Measurements from ENCODE around the gene ASIC2. TPM values are rescaled to one million over a fixed set of nuclear protein-coding genes. Genes with fewer than 3 reads are reported as not detected.
A peak's percentile ranks its signal among the peaks of the same experiment; 100 is the strongest.

ASIC2 gene
- total RNA-seq, 1 experiment from 2014 or later = 4.1 TPM

- ChIA-PET CTCF (no interaction called here), POLR2A (no interaction called here)
- Histone ChIP-seq H3K27me3 (ENCODE audit: control insufficient read depth, insufficient read depth, low read length) (no peaks in the 10 kb centered on the region), H3K9me3 (ENCODE audit: control insufficient read depth, insufficient read depth, low read depth, low read length) (no peaks in the 10 kb centered on the region), H3K36me3 (ENCODE audit: control insufficient read depth, insufficient read depth, low read length) (no peaks in the 10 kb centered on the region), H3K27ac (ENCODE audit: low read length) (peak overlapping the region; percentile 29; the same call in 1 of the 2 replicates), H3K4me3 (ENCODE audit: low read depth in 2 of 2, low read length in 2 of 2) (no peak overlapping the region), H3K4me1 (ENCODE audit: control insufficient read depth, insufficient read depth, low read length) (peaks cover 34% of the 10 kb centered on the region)
- ATAC-seq (no peak), DNase-seq (ENCODE audit: low read depth, low spot score) (no peak)
- TF ChIP-seq TCF7L2 (IDR thresholded peaks at IDR 0.05; ENCODE audit: low read depth, low read length) = peak; percentile 67
- no peak for TF ChIP-seq REST (IDR thresholded peaks at IDR 0.05; ENCODE audit: insufficient read depth in 1 of 2, low read depth in 2 of 2, low read length in 1 of 2)
- no TSS peak for BruUV-seq (replicated peaks)
- in situ Hi-C loops (cut with HindIII; ENCODE audit: low pct_unique_long_range_greater_than_20kb, low sequenced_read_pairs) (no loop called here), intact Hi-C loops (cut with micrococcal nuclease; ENCODE audit: unreplicated experiment) (loop anchor here (10.0 kb wide), 1 partner anchor 63 kb away; no protein-coding TSS in a partner anchor)
These were observed 15.5 kb downstream of the ASIC2 start for GRCh38 chr17:33277436-33278100.

GRCh38 chr17:33273743-33274410 is 19.2 kb downstream of the ASIC2 start:
- peaks cover 7% of the 10 kb centered on the region; the same call in 1 of the 2 replicates for H3K4me1 ChIP-seq (ENCODE audit: control insufficient read depth, insufficient read depth, low read length)
- ATAC-seq (no peak), DNase-seq (ENCODE audit: low read depth, low spot score) (no peak)
- H3K27me3 ChIP-seq (ENCODE audit: control insufficient read depth, insufficient read depth, low read length) = no peaks in the 10 kb centered on the region
- intact Hi-C loops (cut with micrococcal nuclease; ENCODE audit: unreplicated experiment) = loop anchor here (10.0 kb wide), 1 partner anchor 59 kb away; no protein-coding TSS in a partner anchor
- TF ChIP-seq REST (IDR thresholded peaks at IDR 0.05; ENCODE audit: insufficient read depth in 1 of 2, low read depth in 2 of 2, low read length in 1 of 2) (no peak), SIN3A (IDR thresholded peaks at IDR 0.05; ENCODE audit: borderline replicate concordance, insufficient read depth, low read depth, low read length) (no peak), TCF7L2 (IDR thresholded peaks at IDR 0.05; ENCODE audit: low read depth, low read length) (no peak), POLR2AphosphoS5 (IDR thresholded peaks at IDR 0.05; ENCODE audit: low read depth, low read length) (no peak), CTCF (IDR thresholded peaks at IDR 0.05) (no peak)
- CTCF ChIA-PET = no interaction called here
- no peak overlapping the region for H3K4me3 ChIP-seq (ENCODE audit: low read depth in 2 of 2, low read length in 2 of 2)
- in situ Hi-C loops (cut with HindIII; ENCODE audit: low pct_unique_long_range_greater_than_20kb, low sequenced_read_pairs) = no loop called here
- BruUV-seq (replicated peaks) = no TSS peak
- no peaks in the 10 kb centered on the region for H3K9me3 ChIP-seq (ENCODE audit: control insufficient read depth, insufficient read depth, low read depth, low read length)
- peak overlapping the region; percentile 44; the same call in 1 of the 2 replicates for H3K27ac ChIP-seq (ENCODE audit: low read length)
- POLR2A ChIA-PET = no interaction called here
- no peaks in the 10 kb centered on the region for H3K36me3 ChIP-seq (ENCODE audit: control insufficient read depth, insufficient read depth, low read length)

Data from Panc1 (cell line).